Measurements from ENCODE around the gene AIG1.
"Not testable (repeated sequence)": the region's sequence is repeated elsewhere in the genome, so short reads cannot be mapped to it uniquely, and the experiment has no call there.

Gene AIG1

DNA sequence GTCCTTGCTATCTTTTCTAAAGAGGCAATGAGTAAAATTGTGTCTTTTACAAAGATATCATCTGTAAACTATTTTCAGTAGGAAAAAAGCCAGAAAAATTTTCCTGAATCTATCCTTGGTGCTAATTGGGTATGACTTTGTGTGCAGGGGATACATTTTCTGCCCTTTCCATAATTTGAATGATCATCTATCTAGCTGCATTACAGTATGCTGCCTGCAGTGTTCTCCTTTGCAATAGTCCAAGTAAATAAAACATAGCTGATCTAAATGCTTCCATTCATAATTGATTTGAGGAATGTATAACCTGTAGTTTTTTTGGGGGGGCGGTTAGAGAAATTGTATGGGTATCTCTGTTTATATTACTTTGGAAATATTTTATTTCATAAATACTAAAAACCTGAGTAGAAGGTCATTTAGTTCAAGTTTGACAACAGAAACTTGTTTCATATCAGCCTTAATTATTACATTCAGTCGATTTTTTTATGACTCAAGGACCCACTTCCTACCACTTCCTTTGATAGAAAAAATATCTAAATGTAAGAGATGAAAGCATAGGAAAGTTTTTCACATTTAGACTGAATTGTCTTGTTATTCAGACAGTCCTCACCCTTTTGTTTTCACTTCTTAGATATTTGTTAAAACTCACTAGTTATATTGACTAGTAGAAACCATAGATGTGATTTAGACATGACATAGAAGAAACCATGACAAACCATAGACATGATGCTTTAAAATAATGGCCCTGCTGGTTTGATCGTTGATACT lies 75.3 kb downstream of the AIG1 start:
- TF ChIP-seq, protein P1, sequence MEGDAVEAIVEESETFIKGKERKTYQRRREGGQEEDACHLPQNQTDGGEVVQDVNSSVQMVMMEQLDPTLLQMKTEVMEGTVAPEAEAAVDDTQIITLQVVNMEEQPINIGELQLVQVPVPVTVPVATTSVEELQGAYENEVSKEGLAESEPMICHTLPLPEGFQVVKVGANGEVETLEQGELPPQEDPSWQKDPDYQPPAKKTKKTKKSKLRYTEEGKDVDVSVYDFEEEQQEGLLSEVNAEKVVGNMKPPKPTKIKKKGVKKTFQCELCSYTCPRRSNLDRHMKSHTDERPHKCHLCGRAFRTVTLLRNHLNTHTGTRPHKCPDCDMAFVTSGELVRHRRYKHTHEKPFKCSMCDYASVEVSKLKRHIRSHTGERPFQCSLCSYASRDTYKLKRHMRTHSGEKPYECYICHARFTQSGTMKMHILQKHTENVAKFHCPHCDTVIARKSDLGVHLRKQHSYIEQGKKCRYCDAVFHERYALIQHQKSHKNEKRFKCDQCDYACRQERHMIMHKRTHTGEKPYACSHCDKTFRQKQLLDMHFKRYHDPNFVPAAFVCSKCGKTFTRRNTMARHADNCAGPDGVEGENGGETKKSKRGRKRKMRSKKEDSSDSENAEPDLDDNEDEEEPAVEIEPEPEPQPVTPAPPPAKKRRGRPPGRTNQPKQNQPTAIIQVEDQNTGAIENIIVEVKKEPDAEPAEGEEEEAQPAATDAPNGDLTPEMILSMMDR (conservative IDR thresholded peaks at IDR 0.05; ENCODE audit: low read depth, low read length), result no peak
- no peak overlapping the region for H3K4me3 ChIP-seq (ENCODE audit: low read depth, low read length)
- DNase-seq (ENCODE audit: low read depth), result no peak

DNA sequence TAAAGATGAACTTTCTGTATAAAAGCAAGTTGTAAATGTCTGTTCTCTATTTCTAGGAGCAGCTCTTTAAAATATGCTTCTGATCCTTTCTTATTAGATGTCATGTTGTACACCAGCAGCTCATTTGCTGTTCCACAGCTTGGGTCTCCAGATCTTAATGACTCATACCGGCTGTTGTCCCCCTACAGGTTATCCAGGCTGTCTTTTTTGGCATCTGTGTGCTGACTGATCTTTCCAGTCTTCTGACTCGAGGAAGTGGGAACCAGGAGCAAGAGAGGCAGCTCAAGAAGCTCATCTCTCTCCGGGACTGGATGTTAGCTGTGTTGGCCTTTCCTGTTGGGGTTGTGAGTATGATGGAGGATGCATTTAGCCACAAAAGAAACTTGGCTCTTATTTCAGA lies 76.0 kb downstream of the AIG1 start:
- DNase-seq (ENCODE audit: low read depth), result no peak
- H3K4me3 ChIP-seq (ENCODE audit: low read depth, low read length), result no peak overlapping the region
- TF ChIP-seq, protein P1 (conservative IDR thresholded peaks at IDR 0.05; ENCODE audit: low read depth, low read length), result no peak

DNA sequence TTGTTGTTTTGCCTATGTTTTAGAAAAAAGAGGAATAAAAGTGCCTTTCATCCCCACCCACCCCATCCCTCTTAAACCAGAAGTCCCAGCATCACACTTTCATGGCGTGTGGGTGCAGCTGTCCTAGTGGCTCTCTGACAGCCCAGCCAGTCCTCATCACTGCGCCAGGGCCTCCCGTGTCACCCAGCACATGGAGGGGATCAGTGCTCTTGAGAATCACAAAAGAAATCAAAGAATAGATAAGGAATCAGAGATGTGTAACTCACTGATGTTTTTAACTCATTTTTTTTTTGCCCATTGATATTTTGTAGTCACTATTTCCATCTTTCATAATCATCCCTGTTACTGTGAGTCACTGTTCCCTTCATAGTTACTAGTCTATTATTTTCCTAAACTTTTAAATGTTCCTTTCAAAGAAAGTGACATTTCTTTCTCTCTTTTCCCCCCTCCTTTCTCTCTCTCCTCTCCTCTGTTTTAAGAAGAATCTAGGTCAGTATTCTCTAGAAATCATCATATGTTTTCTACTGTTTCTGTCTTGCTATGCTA lies 78.6 kb downstream of the AIG1 start:
- DNase-seq (ENCODE audit: low read depth), result no peak
- no peak overlapping the region for H3K4me3 ChIP-seq (ENCODE audit: low read depth, low read length)
- TF ChIP-seq, protein P1 (conservative IDR thresholded peaks at IDR 0.05; ENCODE audit: low read depth, low read length), result no peak

DNA sequence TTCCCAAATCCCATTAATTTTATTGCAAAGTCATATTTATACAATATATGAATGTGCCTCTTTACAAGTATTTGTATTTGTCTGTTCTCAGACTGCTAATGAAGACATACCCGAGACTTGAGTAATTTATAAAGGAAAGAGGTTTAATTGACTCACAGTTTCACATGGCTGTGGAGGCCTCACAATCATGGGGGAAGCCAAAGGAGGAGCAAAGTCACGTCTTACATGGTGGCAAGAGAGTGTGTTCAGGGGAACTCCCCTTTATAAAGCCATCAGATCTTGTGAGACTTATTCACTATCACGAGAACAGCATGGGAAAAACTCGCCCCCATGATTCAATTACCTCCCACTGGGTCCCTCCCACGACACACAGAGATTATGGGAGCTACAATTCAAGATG lies 79.2 kb downstream of the AIG1 start:
- not testable (repeated sequence) for H3K4me3 ChIP-seq (ENCODE audit: low read depth, low read length); DNase-seq (ENCODE audit: low read depth)

DNA sequence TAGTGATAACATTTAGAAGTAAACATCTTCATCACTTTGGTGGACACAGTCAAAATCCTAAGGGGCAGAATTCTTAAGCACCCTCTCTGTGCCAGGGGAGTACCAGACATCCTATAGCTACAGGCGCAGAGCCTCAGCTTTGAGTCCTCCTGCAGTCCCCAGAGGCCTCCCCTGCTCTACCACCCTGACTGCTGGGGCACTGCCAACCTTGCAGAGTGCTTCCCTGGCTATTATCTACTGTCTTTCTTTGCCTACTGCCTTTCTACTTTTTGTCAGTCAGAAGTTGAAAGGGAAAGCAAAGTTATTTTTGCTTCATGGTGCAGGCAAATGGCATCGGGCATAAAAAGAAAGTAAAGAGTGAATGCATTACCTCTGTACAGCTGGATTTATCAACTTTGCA lies 80.1 kb downstream of the AIG1 start:
- H3K4me3 ChIP-seq (ENCODE audit: low read depth, low read length), result no peak overlapping the region
- TF ChIP-seq, protein P1 (conservative IDR thresholded peaks at IDR 0.05; ENCODE audit: low read depth, low read length), result no peak
- no peak for DNase-seq (ENCODE audit: low read depth)

DNA sequence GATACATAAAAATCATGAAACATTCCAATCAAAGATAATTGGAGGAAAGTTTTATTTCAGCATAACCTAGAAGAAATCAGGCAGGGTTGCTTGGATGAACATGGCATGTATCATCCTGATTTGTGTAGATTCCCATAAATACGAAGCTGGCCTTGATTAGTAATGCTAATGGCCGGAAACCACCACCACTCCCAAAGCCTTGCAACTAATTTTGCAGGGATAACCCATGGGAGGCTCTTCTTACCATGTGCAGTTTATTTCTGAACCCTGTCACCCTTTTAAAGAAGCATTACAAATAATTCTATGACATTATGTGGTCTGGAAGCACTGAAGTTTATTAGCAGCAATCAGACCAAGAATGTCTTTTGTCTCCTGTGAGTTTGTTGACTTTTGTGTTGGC lies 80.8 kb downstream of the AIG1 start:
- DNase-seq (ENCODE audit: low read depth), result no peak
- no peak overlapping the region for H3K4me3 ChIP-seq (ENCODE audit: low read depth, low read length)
- TF ChIP-seq, protein P1 (conservative IDR thresholded peaks at IDR 0.05; ENCODE audit: low read depth, low read length), result no peak

DNA sequence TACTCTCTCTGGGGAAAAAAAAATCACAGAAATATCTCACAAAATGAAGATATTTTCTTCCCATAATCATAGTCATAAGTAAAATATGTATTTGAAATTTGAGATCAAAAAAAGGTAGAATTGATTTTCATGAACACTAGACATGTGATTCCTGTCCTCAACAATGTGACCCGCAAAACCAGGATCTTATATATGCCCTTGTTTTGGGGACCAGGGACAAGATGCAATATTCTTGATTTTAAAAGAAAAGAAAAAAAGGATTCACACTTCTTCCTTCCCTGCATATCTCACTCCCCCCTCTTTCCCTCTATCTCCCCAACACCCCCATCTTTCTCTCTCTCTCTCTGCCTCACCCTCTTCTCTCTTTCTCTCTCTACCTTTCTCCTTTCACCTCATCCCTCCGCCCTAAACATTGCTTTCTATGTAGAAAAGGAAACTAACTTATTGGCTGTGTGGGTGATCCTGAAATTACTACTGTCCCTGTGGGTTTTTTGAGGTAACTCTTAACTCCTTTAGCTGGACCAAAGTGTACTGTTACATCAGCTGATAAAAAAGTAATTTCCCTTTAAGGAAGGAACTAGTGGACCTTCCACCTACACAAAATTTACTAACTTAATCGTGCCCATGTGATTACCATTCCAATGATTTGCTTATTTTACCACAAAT lies 85.6 kb downstream of the AIG1 start:
- TF ChIP-seq, protein P1 (conservative IDR thresholded peaks at IDR 0.05; ENCODE audit: low read depth, low read length), result no peak
- no peak overlapping the region for H3K4me3 ChIP-seq (ENCODE audit: low read depth, low read length)
- no peak for DNase-seq (ENCODE audit: low read depth)

Data from choroid plexus epithelial cell (primary cell).